PC-3 (cell line): ENCODE measurements around the gene LRRC45. TPM values are rescaled to one million over a fixed set of nuclear protein-coding genes. Genes with fewer than 3 reads are reported as not detected.

Experiments used
- ATAC-seq: fragments of 200-7000 bp; cut with Tn5 transposase; 2 replicates; pipeline ENCODE4 v1.9.1; 2020; ENCODE audit warnings: mild to moderate bottlenecking, moderate library complexity
- BruUV-seq: library from RNA; stranded (reverse); fragments of 400-500 nt; replicated peaks from 2 replicates; lab custom pipeline; 2021; lab: Mats Ljungman, UMichigan
- CTCF ChIA-PET: fragments of 300-600 bp; sonication (Branson Sonifier 250); formaldehyde crosslinking; loops from one replicate; lab custom pipeline; 2022; ENCODE audit warnings: antibody characterized with exemption; lab: Charles Lee
- POLR2A ChIA-PET: fragments of 300-600 bp; sonication (Branson Sonifier 250); formaldehyde crosslinking; loops from one replicate; lab custom pipeline; 2022; ENCODE audit warnings: antibody characterized with exemption; ENCODE audit not compliant: unreplicated experiment; lab: Charles Lee
- DNase-seq: peaks from one replicate; pipeline ENCODE4 v3.0.0-alpha.2; 2015
- H2AFZ ChIP-seq: fragments of 300-600 bp; sonication (generic); 2 replicates; pipeline ENCODE4 v1.6.0; 2016; ENCODE audit warnings: antibody characterized with exemption, low read length
- H3F3A ChIP-seq: fragments of 300-600 bp; sonication (generic); one replicate; pipeline ENCODE4 v1.6.0; 2017; ENCODE audit warnings: antibody characterized with exemption, low read length, control low read depth, mild to moderate bottlenecking; ENCODE audit not compliant: unreplicated experiment
- H3K27ac ChIP-seq: fragments of 300-600 bp; sonication (generic); 2 replicates; pipeline ENCODE4 v1.5.1; 2016; ENCODE audit warnings: mild to moderate bottlenecking, low read length
- H3K27me3 ChIP-seq: fragments of 300-600 bp; sonication (generic); 2 replicates; pipeline ENCODE4 v1.6.1; 2016; ENCODE audit warnings: low read length, mixed read lengths
- H3K36me3 ChIP-seq: fragments of 300-600 bp; sonication (generic); 2 replicates; pipeline ENCODE4 v1.6.1; 2016; ENCODE audit warnings: low read depth, mixed run types, low read length, mixed read lengths
- H3K4me1 ChIP-seq: fragments of 300-600 bp; sonication (generic); 2 replicates; pipeline ENCODE4 v1.5.1; 2016; ENCODE audit warnings: low read length; ENCODE audit not compliant: insufficient read depth
- H3K4me2 ChIP-seq: fragments of 300-600 bp; sonication (generic); 2 replicates; pipeline ENCODE4 v1.6.0; 2016; ENCODE audit warnings: low read length
- H3K4me3 ChIP-seq: fragments of 300-600 bp; sonication (generic); 2 replicates; pipeline ENCODE4 v1.5.1; 2016; ENCODE audit warnings: mild to moderate bottlenecking, low read length, mixed read lengths
- H3K79me2 ChIP-seq: fragments of 300-600 bp; sonication (generic); 2 replicates; pipeline ENCODE4 v1.6.1; 2017; ENCODE audit warnings: low read length, mixed read lengths
- H3K9ac ChIP-seq: fragments of 300-600 bp; sonication (generic); 2 replicates; pipeline ENCODE4 v1.6.0; 2016; ENCODE audit warnings: mild to moderate bottlenecking, low read length
- H3K9me2 ChIP-seq: fragments of 300-600 bp; sonication (generic); replicated peaks from 2 replicates; pipeline ENCODE4 v1.6.1; 2016; ENCODE audit warnings: mixed run types, low read length, mixed read lengths
- H3K9me3 ChIP-seq: fragments of 300-600 bp; sonication (generic); 2 replicates; pipeline ENCODE4 v1.6.1; 2016; ENCODE audit warnings: low read length, mixed read lengths
- H4K20me1 ChIP-seq: fragments of 300-600 bp; sonication (generic); 2 replicates; pipeline ENCODE4 v1.6.1; 2016; ENCODE audit warnings: low read length, mixed read lengths
- EZH2 ChIP-seq: fragments of 300-600 bp; sonication (generic); IDR thresholded peaks from one replicate; pipeline ENCODE4 v1.6.1; 2017; ENCODE audit warnings: antibody characterized with exemption, mild to moderate bottlenecking, low read length; ENCODE audit not compliant: unreplicated experiment
- EZH2phosphoT487 ChIP-seq: fragments of 300-600 bp; sonication (generic); IDR thresholded peaks from 2 replicates; pipeline ENCODE4 v1.6.1; 2018; ENCODE audit warnings: mild to moderate bottlenecking, antibody characterized with exemption, low read length, borderline replicate concordance
- intact Hi-C: fragments of 100-400 bp; cut with micrococcal nuclease; formaldehyde crosslinking; loops from 2 replicates; pipeline ENCODE4 v1.9.0; 2023
- total RNA-seq: library from RNA; depleted of rRNA; stranded (reverse); fragments of >200 nt; gene quantifications from 2 replicates; pipeline ENCODE4 v1.2.3, GENCODE V29; 2014
- TF ChIP-seq, protein P1 (sequence below): fragments of 300-600 bp; sonication (generic); conservative IDR thresholded peaks from 2 replicates; pipeline ENCODE4 v1.5.1; 2017; ENCODE audit warnings: antibody characterized with exemption, low read depth, mild to moderate bottlenecking, low read length

Gene LRRC45
- total RNA-seq, 1 experiment from 2014 or later = 71.5 TPM

DNA sequence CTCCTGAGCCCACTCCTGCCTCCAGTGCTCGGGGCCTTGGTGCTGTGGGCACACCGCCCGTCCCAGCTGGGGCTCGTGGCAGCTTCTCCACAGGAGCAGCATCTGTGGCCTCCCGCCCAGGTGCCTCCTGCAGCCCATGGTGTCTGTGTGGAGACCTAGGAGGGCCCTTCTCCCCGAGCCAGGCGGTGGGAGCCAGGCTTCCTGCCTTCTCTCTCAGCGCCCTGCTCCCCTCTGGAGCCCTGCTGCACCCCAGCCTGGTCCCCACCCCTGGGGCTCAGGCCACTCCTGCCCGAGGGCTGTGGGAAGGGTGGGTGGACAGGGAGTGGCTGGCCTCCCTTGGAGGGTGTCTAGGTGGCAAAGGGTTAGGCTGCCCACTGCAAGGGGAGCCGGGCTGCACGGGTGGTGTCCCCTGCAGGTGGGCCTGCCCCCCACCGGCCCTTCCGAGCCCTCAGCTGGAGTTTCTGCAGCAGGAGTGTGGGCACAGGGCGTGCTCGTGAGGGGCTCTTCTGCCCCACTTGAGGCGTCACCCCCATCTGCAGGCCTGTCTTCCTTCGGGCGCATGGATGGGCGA, 11.4 kb upstream of the LRRC45 start:
- CTCF ChIA-PET = no interaction called here
- Histone ChIP-seq H3K4me1 (no peaks in the 10 kb centered on the region), H3F3A (no peaks in the 10 kb centered on the region), H3K27ac (no peak overlapping the region), H2AFZ (no peak overlapping the region), H3K9ac (no peak overlapping the region), H3K79me2 (no peaks in the 10 kb centered on the region), H3K4me2 (no peak overlapping the region), H3K36me3 (no peaks in the 10 kb centered on the region), H3K4me3 (no peak overlapping the region), H3K9me3 (no peaks in the 10 kb centered on the region), H3K9me2 (no peaks in the 10 kb centered on the region), H3K27me3 (no peaks in the 10 kb centered on the region), H4K20me1 (no peaks in the 10 kb centered on the region)
- DNase-seq = no peak
- POLR2A ChIA-PET = no interaction called here
- BruUV-seq = no TSS peak
- TF ChIP-seq EZH2 = no peak
- TF ChIP-seq, protein P1, sequence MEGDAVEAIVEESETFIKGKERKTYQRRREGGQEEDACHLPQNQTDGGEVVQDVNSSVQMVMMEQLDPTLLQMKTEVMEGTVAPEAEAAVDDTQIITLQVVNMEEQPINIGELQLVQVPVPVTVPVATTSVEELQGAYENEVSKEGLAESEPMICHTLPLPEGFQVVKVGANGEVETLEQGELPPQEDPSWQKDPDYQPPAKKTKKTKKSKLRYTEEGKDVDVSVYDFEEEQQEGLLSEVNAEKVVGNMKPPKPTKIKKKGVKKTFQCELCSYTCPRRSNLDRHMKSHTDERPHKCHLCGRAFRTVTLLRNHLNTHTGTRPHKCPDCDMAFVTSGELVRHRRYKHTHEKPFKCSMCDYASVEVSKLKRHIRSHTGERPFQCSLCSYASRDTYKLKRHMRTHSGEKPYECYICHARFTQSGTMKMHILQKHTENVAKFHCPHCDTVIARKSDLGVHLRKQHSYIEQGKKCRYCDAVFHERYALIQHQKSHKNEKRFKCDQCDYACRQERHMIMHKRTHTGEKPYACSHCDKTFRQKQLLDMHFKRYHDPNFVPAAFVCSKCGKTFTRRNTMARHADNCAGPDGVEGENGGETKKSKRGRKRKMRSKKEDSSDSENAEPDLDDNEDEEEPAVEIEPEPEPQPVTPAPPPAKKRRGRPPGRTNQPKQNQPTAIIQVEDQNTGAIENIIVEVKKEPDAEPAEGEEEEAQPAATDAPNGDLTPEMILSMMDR = no peak
- TF ChIP-seq EZH2phosphoT487 = no peak
- intact Hi-C loops = no loop called here
- no peak for ATAC-seq

DNA sequence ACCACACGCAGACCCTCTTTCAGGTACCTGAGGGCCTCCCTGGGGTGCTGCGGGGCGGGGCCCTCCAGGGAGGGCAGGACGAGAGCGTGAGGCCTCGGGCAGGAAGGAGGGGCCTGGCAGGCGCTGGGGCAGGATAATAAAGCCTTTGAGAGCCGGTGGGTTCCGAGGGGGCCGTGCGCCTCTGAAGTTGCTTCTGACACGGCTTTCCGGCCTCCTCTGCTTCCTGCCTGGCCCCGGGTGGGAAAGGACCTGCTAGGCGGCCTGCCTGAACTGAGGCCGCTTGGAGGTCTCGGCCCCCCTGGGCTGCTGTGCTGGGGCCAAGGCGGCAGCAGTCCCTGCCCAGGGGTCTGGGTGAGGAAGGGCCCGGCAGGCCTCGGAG, 10.9 kb upstream of the LRRC45 start:
- Histone ChIP-seq H2AFZ (no peak overlapping the region), H3K79me2 (no peaks in the 10 kb centered on the region), H3K27me3 (no peaks in the 10 kb centered on the region), H3K4me3 (no peak overlapping the region), H3K4me2 (no peak overlapping the region), H3K36me3 (no peaks in the 10 kb centered on the region), H3K27ac (no peak overlapping the region), H4K20me1 (no peaks in the 10 kb centered on the region), H3K9ac (no peak overlapping the region), H3F3A (no peaks in the 10 kb centered on the region), H3K9me2 (no peaks in the 10 kb centered on the region), H3K9me3 (no peaks in the 10 kb centered on the region), H3K4me1 (no peaks in the 10 kb centered on the region)
- no TSS peak for BruUV-seq
- CTCF ChIA-PET = no interaction called here
- POLR2A ChIA-PET = no interaction called here
- intact Hi-C loops = no loop called here
- no peak for TF ChIP-seq EZH2phosphoT487
- no peak for ATAC-seq
- no peak for DNase-seq

DNA sequence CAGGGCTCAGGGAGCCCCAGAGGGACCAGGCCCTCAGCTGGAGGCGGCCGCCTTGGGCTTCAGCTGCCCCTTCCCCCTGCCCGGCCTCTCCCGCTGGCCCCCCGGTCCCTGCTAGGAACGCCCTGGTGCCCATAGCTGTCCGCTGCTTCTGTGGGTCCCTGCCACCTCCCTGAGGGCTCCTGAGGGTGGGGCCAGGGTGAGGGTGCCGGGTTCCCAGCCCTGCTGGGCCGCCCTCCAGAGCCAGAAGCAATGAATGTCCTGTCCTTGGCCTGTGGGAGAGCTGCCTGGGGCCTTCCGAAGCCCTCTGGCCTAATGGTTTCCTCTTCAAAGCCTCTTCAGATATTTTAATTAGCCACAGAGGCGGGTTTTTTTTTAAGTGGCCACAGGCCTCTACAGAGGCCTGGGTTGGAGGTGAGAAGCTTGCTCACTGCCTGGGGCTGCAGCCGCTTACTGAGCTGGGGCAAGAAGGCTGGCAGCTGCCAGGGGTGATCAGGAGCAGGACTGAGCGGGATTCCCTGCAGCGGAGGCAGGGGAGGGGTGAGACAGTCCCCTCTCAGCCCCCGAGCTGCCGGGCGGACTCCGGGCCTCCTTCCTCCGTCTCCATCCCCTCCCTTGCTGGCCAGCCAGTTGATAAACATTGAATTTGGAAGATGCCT, 10.3 kb upstream of the LRRC45 start:
- no peak overlapping the region for H3K27ac ChIP-seq

More for the DNA sequence above, 10.3 kb upstream of the LRRC45 start:
- no peak overlapping the region for H2AFZ ChIP-seq
- intact Hi-C loops = no loop called here
- no peak overlapping the region for H3K4me3 ChIP-seq
- H3K9me2 ChIP-seq = no peaks in the 10 kb centered on the region
- DNase-seq (no peak), ATAC-seq (no peak)
- ChIA-PET POLR2A (no interaction called here), CTCF (no interaction called here)
- no peak for TF ChIP-seq EZH2phosphoT487
- TF ChIP-seq, protein P1 = no peak
- no peak overlapping the region for H3K9ac ChIP-seq
- no peaks in the 10 kb centered on the region for H3K4me1 ChIP-seq
- no peaks in the 10 kb centered on the region for H3K9me3 ChIP-seq
- no peaks in the 10 kb centered on the region for H3K27me3 ChIP-seq
- H3F3A ChIP-seq = no peaks in the 10 kb centered on the region
- no peaks in the 10 kb centered on the region for H4K20me1 ChIP-seq
- no peaks in the 10 kb centered on the region for H3K36me3 ChIP-seq
- H3K4me2 ChIP-seq = no peak overlapping the region
- no TSS peak for BruUV-seq
- H3K79me2 ChIP-seq = no peaks in the 10 kb centered on the region
